HG03439 (cell line): ENCODE data around the gene RPL3.

ENCODE experiments used
- ATAC-seq: cut with Tn5 transposase; IDR thresholded peaks from one replicate; pipeline ENCODE4 v1.9.1; 2021; ENCODE audit warnings: mild to moderate bottlenecking, moderate library complexity; ENCODE audit not compliant: unreplicated experiment

RPL3 gene

DNA sequence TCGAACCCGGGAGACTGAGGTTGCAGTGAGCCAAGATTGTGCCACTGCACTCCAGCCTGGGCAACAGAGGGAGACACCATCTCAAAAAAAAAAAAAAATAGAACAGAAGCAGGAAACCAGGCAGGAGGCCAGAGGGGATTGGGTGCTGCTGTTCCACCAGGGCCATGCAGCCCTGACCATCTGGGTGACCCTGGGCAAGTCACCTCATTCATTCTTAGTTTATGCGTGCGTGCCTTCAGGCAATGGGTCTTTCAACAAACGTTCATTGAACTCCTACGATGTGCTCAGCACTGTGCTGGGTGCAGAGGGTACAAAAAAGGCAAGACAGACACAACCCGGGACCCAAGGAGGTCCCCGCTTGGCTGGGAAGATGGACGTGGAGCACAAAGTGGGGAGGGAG is 18.3 kb downstream of the RPL3 start:
- no peak for ATAC-seq

DNA sequence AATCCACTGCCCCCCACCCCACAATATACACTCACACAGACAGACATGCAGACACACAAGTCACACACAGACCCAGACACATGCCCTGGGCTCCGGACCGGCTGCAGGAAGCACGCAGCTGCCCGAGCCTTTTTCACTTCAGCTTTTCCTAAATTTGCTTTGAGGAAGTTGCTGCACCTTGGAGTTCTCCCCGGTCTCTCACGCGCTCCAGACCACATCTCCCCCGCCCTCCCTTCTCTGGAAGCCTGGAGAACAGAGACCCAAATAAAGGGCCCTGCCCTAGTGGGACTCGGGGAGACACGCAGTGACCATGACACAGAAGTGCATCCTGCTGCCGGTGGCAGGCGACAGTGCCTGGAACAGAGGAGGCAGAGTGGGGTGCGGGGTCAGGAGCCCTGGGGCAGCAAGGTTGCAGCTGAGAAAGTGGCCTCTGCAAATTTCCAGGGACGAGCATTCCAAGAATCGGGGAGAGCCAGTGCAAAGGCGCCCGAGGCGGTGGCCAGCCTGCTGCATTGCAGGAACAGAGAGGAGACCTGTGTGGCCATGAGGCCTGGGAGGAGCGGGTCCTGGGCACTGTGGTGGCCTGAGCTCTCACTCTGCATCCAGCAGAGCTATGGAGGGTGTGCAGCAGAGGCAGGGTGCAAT is 19.1 kb downstream of the RPL3 start:
- ATAC-seq: no peak

DNA sequence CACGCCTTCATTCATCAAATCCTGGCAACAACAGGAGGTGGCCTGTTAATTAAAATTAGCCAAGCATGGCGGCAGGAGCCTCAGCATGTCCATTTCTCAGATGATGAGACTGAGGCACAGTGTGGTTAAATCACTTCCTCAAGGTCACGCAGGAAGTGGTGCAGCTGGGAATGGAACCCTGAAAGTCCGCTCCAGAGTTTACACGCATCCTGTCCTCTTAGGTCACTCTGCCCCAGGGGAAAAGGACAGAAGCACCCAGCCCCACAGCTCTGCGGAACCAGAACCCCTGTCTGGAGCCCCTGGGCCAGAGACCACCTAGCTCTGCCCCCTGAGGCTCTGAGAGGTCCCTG is 19.6 kb downstream of the RPL3 start:
- no peak for ATAC-seq

DNA sequence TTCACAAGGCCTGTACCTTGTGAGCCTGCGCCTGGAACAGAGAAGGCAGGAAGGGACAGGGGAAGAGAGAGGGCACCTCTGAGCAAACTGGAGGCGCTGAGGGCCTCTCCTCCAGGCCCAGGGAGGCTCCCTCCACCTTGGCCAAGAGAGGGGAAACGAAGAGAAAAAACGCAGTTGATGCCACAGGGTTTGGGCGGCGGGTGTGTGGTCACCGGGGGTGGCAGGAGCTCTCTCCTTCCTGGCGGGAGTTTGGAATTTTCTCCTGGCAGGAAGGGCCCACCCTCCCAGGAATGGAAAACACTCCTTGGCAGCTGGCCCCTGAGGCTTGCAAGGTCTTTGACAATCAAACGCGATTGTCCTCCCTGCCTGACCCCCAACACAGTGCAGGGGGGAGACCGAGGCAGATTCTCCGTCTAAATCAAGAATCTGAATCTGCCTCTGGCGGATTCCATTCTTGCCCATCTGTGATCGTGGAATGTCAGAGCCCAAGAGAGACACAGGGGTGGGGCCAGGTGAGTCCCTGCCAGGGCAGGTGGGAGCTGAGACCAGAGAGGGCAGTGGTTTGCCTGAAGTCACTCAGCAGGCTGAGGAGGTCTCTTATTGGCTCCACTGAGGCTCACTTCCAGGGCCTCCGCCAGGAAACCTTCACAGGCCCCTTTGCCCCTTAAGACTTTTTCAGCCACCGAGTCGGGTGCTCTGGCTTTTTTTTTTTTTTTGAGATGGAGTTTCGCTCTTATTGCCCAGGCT is 21.0 kb downstream of the RPL3 start:
- ATAC-seq: no peak

DNA sequence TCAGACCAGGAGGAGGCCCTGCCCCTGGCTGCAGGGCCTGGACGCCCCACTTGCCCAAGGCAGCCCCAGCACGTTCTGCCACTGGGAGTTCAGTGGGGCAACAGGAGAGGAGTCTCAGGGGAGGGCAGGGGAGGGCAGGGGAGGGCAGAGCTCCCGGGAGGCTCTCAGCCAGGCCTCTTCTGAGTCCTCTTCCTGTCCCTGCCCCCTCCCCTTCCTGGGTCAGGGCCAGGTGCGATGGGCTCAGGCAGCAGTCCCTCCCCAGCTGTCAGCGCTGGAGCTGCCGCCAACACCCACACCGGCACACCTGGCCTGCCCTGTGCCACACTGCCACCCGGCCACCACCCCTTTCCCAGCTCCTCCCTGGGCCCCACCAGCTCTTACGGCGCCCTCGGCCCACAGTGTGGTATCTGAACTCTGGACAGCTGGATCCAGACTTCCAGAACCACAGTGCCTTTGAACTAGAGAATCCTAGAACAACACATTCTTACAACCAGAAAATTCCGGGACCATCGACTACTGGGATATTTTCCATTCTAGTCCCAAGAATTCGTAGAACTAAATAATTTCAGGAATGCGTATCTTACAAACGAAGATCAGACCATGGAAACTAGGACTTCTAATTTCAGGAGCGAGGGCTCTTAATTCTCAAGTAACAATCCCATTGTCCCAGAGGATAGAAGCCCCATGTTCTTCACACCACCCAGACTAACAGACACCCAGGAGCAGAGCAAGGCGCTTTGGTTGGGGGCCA is 21.8 kb downstream of the RPL3 start:
- no peak for ATAC-seq

DNA sequence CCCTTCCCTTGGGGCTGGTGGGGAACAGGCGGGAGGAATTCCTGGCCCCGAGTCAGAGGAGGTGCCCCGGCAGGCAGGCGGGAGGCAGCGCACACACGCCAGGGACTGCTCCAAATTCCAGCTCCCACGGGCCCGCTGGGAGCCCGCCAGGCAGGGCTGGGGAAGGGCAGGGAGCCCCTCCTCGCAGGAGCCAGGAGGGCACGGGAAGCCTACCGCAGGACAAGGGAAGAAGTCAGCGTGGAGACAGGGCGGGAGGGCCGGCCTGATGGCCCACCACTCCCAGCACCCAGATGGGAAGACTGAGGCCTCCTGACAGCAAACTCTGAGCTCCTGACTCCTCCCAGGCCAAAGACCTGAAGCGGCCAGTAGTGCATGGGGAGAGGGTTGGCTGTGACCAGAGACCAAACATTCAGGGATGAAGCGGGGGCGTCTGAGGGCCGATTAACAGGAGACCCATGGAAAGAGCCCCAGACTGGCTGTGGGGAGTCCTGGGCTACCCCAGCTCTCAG is 22.4 kb downstream of the RPL3 start:
- no peak for ATAC-seq

DNA sequence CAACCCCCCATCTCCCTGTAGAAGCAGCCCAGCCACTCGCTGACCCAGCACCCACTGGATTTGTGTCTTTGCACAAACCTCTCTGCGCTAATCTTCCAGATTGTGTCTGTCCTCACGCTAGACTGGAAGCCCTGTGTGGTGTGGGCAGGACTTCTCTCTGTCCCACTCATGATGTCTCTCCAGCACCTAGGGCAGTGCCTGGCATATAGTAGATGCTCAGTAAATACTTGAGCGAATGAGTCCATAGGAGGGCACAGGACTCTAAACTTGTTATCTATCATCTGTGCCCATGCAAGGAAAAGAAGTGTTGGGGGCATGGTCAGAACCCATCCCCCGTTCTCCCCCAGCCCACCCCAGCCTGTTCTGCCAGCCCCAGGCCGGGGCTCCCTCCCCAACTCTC is 22.9 kb downstream of the RPL3 start:
- no peak for ATAC-seq

DNA sequence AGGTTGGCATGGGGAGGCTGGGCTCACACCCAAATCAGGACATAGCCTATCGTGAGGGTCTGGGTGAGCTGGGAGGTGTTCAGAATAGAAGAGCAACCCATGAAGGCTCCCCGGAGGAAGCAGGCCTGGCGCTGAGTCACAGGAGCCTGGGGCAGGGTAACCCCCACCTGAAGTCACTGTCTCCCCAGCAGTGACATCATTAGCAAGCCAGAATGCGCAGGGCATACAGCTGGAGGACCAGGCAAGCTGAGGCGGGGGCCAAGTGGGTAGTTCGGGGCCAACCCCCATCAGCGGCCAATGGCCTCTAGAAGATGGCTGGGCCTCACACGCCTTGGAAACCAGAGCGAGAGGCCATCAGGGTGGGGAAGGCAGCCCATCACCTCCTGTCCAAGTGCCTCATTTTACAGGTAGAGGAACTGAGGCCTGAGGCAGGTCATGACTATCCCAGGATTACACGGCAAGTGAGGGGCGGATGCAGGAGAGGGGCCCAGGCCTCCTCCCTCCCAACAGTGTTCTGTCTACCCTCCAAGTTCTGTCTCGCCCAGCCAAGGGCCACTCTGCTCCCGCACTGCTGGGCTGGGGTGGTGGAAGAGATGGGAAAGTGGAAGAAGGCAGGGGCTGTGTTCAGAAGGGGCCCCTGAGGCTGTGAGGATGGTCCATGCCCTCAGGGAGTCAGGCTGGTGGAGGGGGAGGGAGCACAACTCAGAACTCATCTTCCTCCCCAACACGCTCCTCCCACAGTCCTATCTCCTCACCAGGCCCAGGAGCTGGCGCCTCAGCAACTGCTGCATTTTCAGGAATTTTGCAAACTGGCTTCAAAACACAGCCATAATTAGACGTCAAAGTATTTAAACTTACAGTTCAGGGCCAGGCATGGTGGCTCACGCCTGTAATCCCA is 24.6 kb downstream of the RPL3 start:
- no peak for ATAC-seq

DNA sequence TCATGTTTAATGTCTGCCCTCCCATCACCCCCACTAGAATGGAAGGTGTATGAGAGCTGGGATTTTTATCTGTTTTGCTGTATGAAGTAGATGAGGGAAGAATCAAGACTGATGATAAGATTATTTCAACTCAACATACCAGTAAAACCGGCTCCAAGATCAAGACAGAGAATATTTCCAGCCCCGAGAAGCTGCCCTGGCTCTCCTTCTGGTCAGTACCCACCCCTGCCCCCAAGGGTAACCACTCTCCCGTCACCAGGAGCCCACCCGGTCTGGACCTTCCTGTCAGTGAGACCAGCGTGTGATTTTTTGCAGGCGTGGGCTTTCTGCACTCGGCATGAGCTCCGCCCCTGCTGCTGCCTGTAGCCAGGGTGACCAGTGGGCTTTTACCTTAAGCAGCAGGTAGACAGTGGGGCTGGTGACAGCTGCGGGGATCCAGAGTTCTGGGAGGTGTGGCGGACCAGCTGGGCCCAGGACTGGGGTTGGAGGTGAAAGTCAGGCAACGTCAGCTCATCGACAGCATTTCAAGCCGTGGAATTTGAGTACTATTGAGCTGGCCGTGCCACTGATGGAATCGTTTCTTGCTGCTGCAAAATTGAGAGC is 25.6 kb downstream of the RPL3 start:
- ATAC-seq: no peak

DNA sequence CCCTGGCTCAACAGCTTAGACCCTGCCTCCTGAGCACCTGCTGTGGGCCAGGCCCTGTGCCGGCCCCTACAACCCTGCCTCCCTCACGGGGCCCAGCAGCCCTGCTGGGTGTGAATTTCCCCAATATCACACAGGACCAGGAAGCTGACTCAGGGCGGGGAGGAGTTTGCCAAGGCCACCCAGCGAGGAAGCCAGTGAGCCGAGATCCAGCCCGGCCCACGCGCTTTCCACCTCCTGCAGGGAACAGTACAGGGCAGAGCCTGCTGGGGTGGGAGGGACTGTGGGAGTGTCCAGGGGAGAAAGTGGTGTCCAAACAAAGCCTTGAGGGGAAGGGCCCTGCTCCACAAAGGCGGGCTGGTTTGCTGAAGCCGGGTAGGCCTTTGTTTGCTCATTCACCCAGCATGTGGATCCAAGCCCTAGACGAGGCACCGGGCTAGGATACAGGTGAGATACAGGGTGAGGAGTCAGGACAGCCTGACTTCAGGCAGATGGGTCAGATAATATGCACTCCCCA is 26.8 kb downstream of the RPL3 start:
- no peak for ATAC-seq

DNA sequence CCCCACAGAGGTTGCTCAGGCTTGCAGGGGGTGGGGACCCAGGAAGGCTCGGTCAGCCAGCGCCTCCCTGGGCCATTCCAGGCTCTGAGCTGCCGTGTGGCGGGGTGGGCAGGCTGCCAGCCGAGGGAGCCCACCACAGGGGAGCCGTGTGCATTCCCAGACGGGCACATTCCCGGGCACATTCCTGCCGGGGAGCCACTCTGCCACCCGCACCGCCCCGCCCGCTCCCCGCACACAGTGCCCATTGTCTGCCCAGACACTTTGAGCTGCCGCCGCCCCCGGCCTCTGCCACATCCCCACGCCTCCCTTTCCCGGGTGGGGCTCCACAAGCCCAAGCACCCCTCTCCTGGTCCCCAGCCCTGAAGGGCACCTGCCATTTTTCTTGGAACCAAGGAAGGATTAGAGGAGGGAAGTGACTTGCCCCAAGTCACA is 27.4 kb downstream of the RPL3 start:
- no peak for ATAC-seq

DNA sequence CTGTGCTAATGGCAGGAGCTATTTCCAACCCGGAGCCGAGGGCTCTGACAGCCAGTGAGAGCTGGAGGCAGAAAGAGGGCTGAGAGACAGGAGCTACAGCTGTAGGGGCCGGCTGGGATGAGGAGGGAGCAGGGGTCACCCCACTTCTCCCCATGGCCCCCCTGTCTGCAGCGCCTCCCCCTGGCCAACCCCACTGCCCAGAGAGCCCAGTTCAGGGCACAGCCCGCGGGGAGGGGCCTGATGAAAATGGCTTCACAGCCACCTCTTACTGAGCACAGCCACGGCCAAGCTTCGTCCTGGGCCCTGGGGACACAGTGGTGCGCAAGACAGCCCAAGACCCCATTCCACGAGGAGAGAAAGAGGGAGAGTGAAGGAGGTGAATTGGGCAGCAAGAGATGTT is 27.9 kb downstream of the RPL3 start:
- no peak for ATAC-seq

DNA sequence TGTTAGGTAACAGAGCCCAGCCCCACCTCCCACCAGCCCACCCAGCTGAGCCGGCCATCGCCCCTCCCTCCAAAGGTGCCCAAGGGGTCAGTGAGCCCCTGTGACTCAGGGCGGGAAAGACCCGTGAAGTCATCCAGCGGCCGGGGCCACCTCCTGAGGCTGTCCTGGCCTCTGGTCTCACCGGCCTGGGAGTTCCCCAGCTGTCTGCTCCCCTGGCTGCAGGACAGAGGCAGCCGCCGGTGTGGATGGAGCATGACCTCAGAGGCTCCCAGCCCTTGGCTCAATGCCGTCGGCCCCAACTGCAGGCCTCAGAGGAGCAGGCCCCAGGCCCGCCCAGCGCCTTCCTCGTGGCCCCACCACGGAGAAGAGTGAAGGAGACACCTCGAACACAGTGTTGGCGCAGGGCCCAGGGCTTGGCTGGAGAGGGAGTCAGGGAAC is 28.7 kb downstream of the RPL3 start:
- ATAC-seq: no peak

DNA sequence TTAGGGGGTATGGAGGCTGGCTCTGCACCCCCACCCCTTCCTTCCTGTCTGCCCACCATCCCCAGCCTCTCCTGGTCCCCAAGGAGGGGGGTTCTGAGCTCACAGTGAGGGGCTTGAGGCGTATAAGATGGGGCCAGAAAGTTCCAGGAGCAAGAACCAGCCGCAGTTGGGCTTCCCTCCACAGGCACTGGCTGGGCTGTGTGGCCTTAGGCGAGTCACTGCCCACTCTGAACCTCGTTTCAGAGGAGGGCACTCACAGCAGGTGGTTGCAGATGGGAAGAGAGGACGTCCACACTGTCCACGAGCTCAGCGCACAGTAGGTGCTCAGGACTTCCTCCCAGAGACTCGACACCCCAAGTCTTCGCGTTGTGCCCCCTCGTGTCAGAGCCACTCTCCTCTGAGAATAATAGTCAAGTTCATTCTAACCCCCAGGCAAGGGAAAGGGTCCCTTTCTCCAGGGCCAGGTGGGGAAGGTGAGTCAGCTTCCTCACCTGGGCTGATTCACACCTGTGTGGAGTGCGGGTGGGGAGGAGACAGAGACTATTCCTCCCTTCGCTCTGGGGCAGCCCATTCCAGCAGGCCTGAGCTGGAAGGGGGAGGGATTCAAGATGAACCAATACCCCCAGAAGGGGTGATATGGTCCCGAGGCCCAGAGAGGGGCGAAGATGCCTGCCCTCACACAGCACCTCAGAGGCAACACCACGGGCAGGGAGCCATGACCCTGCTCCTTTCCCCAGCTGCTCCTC is 29.3 kb downstream of the RPL3 start:
- no peak for ATAC-seq

DNA sequence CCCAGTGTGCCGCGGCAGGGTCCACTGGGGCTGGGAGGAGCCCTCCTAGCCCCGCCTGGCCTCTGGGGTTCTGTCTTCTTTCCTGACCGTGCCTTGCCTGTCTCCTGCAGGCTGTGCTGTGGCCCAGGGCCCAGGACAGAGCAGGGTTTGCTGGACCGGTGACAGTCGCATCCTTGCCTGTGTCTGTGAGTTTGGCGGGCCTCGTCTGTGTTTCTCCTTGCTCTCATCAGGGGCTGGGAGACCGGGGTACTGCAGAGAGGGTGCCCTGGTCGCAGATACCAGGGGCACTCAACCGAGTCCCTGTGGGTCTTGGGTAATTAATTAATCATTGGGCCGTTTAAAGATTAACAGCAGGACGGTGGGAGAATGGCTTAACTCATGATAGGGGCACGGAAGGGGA is 29.9 kb downstream of the RPL3 start:
- ATAC-seq: no peak

DNA sequence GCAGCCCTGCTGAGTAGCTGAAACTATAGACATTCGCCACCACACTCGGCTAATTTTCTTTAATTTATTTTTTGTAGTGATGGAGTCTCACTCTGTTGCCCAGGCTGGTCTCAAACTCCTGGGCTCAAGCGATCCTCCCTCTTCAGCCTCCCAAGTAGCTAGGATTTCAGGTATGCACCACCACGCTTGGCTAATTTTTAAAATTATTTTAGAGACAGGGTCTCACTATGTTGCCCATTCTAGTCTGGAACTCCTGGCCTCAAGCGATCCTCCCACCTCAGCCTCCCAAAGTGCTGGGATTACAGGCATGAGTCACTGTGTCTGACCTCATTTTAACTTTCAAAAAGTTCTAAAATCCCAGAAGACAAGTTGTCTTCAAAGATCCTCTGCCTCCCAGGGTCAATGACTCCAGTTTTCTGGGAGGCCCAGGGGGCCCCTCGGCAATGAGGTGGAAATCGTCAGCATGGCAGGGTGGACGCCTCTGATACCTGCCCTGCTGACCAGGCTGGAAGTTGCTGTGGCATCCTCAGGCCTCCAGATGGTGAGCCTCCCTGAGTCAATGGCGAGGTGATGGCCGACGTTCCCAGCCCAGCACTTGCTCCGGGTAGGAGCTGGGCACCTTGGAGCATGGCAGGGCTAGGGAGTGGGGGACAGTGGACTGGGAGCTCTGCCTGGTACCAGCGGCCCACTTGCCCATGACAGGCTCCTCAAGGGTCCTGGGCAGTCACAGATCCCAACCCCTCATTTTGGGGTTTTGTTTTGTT is 31.1 kb downstream of the RPL3 start:
- ATAC-seq: no peak

DNA sequence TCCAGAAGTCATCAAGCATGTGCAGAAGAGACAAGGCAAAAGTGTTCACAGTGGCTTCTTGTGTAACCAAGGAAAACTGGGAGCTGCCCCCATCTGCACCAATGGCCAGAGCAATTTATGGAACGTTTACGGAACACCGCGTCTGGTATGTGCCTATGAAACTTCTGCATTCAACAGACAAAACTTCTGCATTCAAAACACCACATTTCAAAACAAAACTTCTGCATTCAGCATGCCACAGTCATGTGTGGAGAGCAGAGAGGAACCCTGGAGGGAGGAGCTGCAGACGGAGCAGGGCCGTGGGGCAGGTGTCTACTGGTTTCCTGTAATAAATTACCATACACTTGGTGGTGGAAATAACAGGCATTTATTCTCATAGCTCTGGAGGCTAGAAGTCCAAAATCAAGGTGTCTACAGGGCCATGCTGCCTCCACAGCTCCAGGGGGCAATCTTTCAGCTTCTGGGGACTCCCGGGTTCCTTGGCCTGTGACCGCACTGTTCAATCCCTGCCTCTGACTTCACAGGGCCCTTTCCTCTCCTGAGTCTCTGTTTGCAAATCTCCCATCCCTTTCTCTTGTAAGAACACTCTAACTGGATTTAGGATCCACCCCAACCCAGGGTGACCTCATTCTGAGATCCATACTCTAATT is 32.2 kb downstream of the RPL3 start:
- no peak for ATAC-seq

DNA sequence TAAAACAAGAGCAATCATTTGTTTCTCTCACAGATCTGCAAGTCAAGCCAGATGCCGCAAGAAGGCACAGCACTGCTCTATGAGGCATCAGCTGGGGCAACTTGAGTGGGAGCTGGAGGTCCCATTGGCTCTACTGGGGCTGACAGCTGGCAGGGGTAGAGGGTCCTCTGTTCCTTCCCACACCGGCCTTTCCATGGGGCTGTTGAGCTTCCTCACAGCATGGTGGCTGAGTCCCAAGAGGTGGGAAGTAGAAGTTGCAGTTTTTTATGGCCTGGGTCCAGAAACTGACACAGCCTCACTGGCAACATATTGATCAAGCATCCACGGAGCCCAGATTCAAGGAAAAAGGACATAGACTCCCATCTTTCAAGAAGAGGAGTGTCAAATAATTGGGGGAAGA is 34.4 kb downstream of the RPL3 start:
- ATAC-seq: no peak
